Loucy (cell line): ENCODE data around the gene LLCFC1.

Source experiments
- CTCF ChIP-seq: fragments of 200-600 bp; sonication (generic); conservative IDR thresholded peaks from 2 replicates; pipeline ENCODE4 v1.5.1; 2014; ENCODE audit warnings: mild to moderate bottlenecking, antibody characterized with exemption, low read length
- EZH2phosphoT487 ChIP-seq: fragments of 200-600 bp; IDR thresholded peaks from 2 replicates; pipeline ENCODE4 v1.6.1; 2018; ENCODE audit warnings: antibody characterized with exemption, mild to moderate bottlenecking, moderate library complexity, borderline replicate concordance

DNA sequence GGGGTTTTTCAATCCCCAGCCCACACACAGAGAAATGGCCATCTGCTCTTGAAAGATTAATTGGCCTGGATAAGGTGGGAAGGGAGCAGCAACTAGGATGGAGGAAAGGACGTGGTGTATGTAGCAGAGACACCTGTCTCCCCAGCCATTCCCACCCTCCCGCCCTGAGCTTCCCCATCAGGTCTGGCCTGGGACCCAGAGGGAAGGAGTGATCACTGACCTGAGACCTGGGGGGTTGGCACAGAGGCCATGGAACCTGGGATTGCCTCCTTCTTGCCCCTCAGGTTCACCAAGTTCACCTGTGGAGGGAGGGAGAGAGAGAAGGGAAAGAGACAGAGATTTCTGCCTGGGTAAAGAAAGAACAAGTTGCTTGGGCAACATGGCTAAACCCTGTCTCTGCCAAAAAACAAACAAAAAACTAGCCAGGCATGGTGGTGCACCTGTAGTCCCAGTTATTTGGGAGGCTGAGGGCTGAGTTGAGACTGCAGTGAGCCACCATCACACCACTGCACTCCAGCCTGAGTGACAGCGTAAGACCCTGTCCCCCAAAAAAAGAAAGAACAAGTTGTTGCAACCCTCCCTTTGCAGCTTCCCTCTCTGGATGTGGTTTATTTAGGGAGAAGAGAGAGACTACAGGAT is 42.4 kb upstream of the LLCFC1 start:
- TF ChIP-seq CTCF (no peak), EZH2phosphoT487 (no peak)
